ENCODE results near the gene SKI.

DNA sequence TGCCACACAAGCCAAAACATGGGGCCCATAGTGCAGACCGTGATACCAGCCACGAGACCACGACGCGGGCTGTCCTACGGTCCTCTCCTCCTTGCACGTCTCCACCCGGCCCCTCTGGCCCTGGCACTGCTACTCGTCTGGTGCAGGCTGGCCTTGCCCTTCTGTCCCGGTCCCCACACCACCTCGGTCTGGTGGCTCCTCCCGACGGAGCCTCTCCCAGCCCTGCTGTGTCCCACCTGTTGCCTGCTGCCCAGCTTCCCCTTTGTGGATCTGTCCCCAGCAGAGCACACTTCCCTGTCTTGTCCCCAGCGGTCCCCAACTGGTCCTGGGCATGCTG lies 112.8 kb downstream of the SKI start:
- TF ChIP-seq CTCF (IDR thresholded peaks at IDR 0.05) (no peak), EZH2 (IDR thresholded peaks at IDR 0.05; ENCODE audit: borderline replicate concordance, insufficient read depth, low read depth, low read length, poor library complexity, severe bottlenecking) (no peak)

Measured in B cell (primary cell).